ENCODE measurements around the gene L3MBTL4.

DNA sequence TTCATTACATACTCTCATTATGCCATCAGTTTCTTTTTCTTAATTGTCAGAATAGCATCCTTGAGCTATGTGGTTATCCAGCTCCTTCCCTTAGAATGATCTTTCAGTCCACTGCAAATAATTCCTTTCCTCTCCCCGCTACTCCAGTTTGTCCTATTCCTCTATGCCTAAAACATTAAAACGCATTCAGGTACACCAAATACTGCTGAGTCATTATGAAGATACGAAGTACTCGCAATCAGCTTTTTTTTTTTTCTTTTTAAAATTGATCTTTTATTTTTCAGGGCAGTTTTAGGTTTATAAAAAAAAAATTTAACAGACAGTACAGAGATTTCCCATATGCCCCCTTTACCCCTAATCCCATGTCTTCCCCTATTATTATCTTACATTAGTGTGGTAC is 354.6 kb downstream of the L3MBTL4 start:
- TF ChIP-seq, protein P1, sequence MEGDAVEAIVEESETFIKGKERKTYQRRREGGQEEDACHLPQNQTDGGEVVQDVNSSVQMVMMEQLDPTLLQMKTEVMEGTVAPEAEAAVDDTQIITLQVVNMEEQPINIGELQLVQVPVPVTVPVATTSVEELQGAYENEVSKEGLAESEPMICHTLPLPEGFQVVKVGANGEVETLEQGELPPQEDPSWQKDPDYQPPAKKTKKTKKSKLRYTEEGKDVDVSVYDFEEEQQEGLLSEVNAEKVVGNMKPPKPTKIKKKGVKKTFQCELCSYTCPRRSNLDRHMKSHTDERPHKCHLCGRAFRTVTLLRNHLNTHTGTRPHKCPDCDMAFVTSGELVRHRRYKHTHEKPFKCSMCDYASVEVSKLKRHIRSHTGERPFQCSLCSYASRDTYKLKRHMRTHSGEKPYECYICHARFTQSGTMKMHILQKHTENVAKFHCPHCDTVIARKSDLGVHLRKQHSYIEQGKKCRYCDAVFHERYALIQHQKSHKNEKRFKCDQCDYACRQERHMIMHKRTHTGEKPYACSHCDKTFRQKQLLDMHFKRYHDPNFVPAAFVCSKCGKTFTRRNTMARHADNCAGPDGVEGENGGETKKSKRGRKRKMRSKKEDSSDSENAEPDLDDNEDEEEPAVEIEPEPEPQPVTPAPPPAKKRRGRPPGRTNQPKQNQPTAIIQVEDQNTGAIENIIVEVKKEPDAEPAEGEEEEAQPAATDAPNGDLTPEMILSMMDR (conservative IDR thresholded peaks at IDR 0.05; ENCODE audit: low read depth, low read length): no peak
- no peak for TF ChIP-seq EZH2 (IDR thresholded peaks at IDR 0.05; ENCODE audit: borderline replicate concordance, low read depth, low read length, poor library complexity, severe bottlenecking)
